GM06990 (cell line): Measurements from ENCODE around the gene ATP8B4.

ENCODE experiments used
- DNase-seq: peaks from one replicate; pipeline ENCODE4 v3.0.0-alpha.2; 2011; ENCODE audit not compliant: insufficient read length; ENCODE audit errors: extremely low read depth
- H3K27me3 ChIP-seq: replicated peaks from 2 replicates; pipeline ENCODE4 v1.6.0; 2011; ENCODE audit warnings: low read length; ENCODE audit not compliant: control insufficient read depth, insufficient read depth
- H3K36me3 ChIP-seq: 2 replicates; pipeline ENCODE4 v1.5.1; 2011; ENCODE audit warnings: low read length; ENCODE audit not compliant: control insufficient read depth, insufficient read depth
- H3K4me3 ChIP-seq: replicated peaks from 2 replicates; pipeline ENCODE4 v1.5.1; 2011; ENCODE audit warnings: low read depth, mild to moderate bottlenecking, control low read depth, low read length
- TF ChIP-seq, protein P1 (sequence below): IDR thresholded peaks from 2 replicates; pipeline ENCODE4 v1.5.1; 2011; ENCODE audit warnings: low read length, control low read depth, mild to moderate bottlenecking, inconsistent platforms; ENCODE audit not compliant: insufficient read depth, poor library complexity, severe bottlenecking

ATP8B4 gene

DNA sequence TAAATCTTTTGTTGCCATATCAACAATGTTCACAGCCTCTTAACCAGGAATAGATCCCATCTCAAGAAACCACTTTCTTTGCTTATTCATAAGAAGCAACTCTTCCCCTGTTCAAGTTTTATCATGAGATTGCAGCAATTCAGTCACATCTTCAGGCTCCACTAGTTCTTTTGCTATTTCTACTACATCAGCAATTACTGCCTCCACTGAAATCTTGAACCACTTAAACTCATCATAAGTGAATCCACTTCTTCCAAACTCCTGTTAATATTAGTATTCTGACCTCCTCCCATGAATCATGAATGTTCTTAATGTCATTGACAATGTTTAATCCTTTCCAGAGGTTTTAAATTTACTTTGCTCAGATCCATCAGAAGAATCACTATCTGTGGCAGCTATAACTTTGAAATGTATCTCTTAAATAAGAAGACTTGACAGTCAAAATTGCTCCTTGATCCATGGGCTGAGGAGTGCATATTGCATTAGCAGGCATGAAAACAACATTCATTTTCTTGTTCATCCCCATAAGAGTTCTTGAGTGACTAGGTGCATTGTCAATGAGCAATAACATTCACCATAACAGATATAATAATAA lies 292.3 kb downstream of the ATP8B4 start:
- H3K4me3 ChIP-seq = no peak overlapping the region
- no peaks in the 10 kb centered on the region for H3K36me3 ChIP-seq
- TF ChIP-seq, protein P1, sequence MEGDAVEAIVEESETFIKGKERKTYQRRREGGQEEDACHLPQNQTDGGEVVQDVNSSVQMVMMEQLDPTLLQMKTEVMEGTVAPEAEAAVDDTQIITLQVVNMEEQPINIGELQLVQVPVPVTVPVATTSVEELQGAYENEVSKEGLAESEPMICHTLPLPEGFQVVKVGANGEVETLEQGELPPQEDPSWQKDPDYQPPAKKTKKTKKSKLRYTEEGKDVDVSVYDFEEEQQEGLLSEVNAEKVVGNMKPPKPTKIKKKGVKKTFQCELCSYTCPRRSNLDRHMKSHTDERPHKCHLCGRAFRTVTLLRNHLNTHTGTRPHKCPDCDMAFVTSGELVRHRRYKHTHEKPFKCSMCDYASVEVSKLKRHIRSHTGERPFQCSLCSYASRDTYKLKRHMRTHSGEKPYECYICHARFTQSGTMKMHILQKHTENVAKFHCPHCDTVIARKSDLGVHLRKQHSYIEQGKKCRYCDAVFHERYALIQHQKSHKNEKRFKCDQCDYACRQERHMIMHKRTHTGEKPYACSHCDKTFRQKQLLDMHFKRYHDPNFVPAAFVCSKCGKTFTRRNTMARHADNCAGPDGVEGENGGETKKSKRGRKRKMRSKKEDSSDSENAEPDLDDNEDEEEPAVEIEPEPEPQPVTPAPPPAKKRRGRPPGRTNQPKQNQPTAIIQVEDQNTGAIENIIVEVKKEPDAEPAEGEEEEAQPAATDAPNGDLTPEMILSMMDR = no peak
- no peaks in the 10 kb centered on the region for H3K27me3 ChIP-seq
- DNase-seq = no peak

DNA sequence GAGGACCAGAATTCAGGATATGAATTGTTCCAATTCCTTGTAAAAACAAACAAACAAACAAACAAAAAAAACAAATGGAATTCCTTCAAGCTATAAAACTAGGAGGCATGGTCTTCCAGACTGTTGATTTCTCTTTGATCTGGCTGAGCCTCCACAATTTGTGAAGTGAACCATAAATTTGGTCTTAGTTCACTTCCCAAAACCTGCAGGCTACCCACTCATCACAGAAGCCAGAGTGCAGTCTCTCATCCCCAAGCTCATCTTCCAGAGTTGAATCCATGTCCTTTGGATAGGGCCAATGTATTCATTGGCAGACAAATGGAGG lies 294.3 kb downstream of the ATP8B4 start:
- no peak for DNase-seq
- Histone ChIP-seq H3K27me3 (no peaks in the 10 kb centered on the region), H3K4me3 (no peak overlapping the region), H3K36me3 (no peaks in the 10 kb centered on the region)
- TF ChIP-seq, protein P1 = no peak

DNA sequence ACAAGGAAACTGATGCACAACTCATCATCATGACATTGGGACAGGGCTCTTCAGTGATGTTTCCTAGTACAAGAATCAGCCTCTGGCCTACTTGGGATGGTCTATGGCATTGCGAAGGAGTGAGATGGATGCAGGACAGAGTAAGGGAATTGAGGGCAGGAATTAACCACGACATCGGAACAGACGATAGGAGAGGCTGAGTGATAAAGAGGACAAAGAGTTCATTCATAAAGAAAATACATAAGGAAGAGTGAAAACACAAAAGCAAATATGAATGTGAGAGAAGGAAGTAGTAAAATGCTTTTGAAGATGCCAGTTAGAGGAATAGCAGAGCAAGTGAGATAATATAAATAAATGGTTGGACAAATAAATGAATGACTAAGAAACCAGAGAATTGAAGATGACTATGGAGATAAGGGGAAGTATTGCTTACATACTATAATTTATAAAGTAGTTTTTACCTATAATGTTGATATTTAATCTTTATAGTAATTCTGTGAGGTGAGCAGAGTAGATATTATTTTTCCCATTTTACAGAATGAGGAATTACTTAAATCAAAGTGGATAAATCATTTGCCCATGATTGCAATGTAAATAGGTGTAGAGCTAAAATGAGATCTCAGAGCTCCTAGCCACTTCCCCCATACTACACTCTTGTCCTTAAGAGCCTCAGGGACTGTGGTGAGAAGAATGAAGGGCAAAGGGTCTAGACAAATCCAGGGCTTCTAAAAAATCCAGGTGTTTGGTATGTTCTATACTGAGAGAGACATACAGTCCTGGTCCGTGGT lies 294.9 kb downstream of the ATP8B4 start:
- H3K36me3 ChIP-seq = no peaks in the 10 kb centered on the region
- no peak overlapping the region for H3K4me3 ChIP-seq
- TF ChIP-seq, protein P1 = no peak
- no peak for DNase-seq
- H3K27me3 ChIP-seq = no peaks in the 10 kb centered on the region

DNA sequence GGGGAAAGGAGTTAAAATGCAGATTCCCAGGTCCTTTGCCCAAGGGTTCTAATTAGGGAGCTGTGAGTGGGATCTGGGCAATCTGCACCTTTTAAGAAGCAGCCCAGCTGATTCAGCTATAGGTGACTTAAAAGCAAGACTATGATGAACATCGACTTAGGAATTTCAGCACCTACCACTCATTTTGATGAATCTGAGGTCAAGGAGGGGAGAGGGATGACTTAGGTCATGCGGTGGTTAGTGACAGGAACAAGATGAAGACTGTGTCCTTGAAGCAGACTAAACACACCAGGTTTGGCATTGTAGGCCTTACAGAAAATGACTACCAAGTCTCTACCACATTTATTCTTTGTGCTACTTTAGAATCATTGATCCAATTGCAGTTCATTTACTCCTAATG lies 301.9 kb downstream of the ATP8B4 start:
- Histone ChIP-seq H3K36me3 (no peaks in the 10 kb centered on the region), H3K4me3 (no peak overlapping the region), H3K27me3 (no peaks in the 10 kb centered on the region)
- TF ChIP-seq, protein P1 = no peak
- no peak for DNase-seq

DNA sequence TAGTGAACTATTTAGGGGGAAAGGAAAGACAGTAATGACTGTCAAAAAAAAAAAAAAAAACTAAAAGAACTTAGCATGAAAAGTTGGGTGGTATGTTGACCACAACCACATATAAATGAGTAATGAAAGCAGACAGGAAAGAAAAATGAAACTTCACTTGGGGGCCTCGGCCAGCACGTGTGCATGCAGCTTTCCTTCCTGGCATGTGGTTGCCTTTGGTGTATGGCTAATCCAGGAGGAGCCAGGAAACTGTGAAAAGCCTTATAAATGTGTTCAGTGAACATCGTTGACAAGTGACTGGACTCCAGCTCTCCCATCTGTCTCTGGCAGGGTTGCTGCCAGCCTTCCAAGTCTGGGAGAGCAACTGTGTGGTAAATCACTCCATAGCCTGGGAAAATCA lies 303.1 kb downstream of the ATP8B4 start:
- TF ChIP-seq, protein P1 = no peak
- H3K27me3 ChIP-seq = no peaks in the 10 kb centered on the region
- no peaks in the 10 kb centered on the region for H3K36me3 ChIP-seq
- no peak overlapping the region for H3K4me3 ChIP-seq
- no peak for DNase-seq
